Measurements from ENCODE around the gene RASL12. TPM values are rescaled to one million over a fixed set of nuclear protein-coding genes. Genes with fewer than 3 reads are reported as not detected.

RASL12 gene
- total and polyA plus RNA-seq, 2 of the 4 experiments (the other 2 are of a cell fraction) = 0.18 to 0.22 TPM

- peaks cover 9% of the 10 kb centered on the region for H3K36me3 ChIP-seq (ENCODE audit: control insufficient read depth, insufficient read depth, low read length)
- no peak within 1 kb of the TSS; the same call in 1 of the 2 replicates for H4K91ac ChIP-seq (ENCODE audit: insufficient read depth, low read depth, low read length)
- H3K9me1 ChIP-seq (ENCODE audit: insufficient read depth, low read length) = peaks cover 8% of the 10 kb centered on the region; the same call in 1 of the 2 replicates
- peak within 1 kb of the TSS; percentile 76 for H2AK9ac ChIP-seq (replicated peaks; ENCODE audit: low read depth, low read length, poor library complexity)
- peak within 1 kb of the TSS; percentile 16 for H3K18ac ChIP-seq (ENCODE audit: low read depth, low read length)
- dilution Hi-C loops (cut with HindIII; ENCODE audit: low sequenced_read_pairs, unreplicated experiment) (no loop called here), intact Hi-C loops (cut with micrococcal nuclease) (loop anchor here (5.0 kb wide), 1 partner anchor 187 kb away; the partner anchor contains the start of gene PLEKHO2), in situ Hi-C loops (cut with MboI; ENCODE audit: low sequenced_read_pairs) (no loop called here)
- peak within 1 kb of the TSS; percentile 81 for H3K4me3 ChIP-seq (ENCODE audit: insufficient read depth, low read depth, low read length)
- H3K27me3 ChIP-seq (ENCODE audit: control insufficient read depth, insufficient read depth, low read length) = no peaks in the 10 kb centered on the region
- TF ChIP-seq, protein P1, sequence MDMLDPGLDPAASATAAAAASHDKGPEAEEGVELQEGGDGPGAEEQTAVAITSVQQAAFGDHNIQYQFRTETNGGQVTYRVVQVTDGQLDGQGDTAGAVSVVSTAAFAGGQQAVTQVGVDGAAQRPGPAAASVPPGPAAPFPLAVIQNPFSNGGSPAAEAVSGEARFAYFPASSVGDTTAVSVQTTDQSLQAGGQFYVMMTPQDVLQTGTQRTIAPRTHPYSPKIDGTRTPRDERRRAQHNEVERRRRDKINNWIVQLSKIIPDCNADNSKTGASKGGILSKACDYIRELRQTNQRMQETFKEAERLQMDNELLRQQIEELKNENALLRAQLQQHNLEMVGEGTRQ (IDR thresholded peaks at IDR 0.05; ENCODE audit: low read depth, low read length) = no peak
- TF ChIP-seq MXI1 (IDR thresholded peaks at IDR 0.05; ENCODE audit: borderline replicate concordance, low read depth, low read length) = peak; percentile 35; the same call in 1 of the 2 replicates
- 0 out of 2 replicates have a peak, but pooled peaks have one; percentile 44 for TF ChIP-seq POLR2A (IDR thresholded peaks at IDR 0.05; ENCODE audit: low read depth, low read length)
- no peak for TF ChIP-seq CHD1 (IDR thresholded peaks at IDR 0.05; ENCODE audit: low read depth, low read length)
- no peak within 1 kb of the TSS; the same call in 1 of the 2 replicates for H2AK5ac ChIP-seq (ENCODE audit: low read depth, low read length)
- H2AFZ ChIP-seq (replicated peaks; ENCODE audit: low read length, poor library complexity) = peak within 1 kb of the TSS; percentile 97
- H3K79me1 ChIP-seq (ENCODE audit: low read depth in 1 of 2, low read length in 2 of 2) = peaks cover 12 to 19% of the 10 kb centered on the region in 2 experiments; a peak in 3 of 4 replicates
- H2BK15ac ChIP-seq (ENCODE audit: low read depth, low read length) = no peak within 1 kb of the TSS
- H4K8ac ChIP-seq (ENCODE audit: low read depth in 2 of 2, low read length in 2 of 2) = peak within 1 kb of the TSS; percentile 42 to 72; a peak in 2 of 4 replicates
- H2BK120ac ChIP-seq (ENCODE audit: low read depth, low read length) = no peak within 1 kb of the TSS
- DNase-seq = peak; percentile 68
- H3K14ac ChIP-seq (replicated peaks; ENCODE audit: low read depth, low read length) = peak within 1 kb of the TSS; percentile 88
- H4K20me1 ChIP-seq (ENCODE audit: insufficient read depth, low read length) = 0 out of 2 replicates have a peak, but pooled peaks cover 8% of the 10 kb centered on the region
- no peaks in the 10 kb centered on the region for H3K9me3 ChIP-seq (ENCODE audit: control insufficient read depth, insufficient read depth, low read length)
- WGBS, 2 experiments (ENCODE audit: extremely low coverage in 2 of 2, insufficient read length in 1 of 2) = 1% methylated on average over 35 of the region's 73 CpGs; no CpG with 5 or more reads in 1 of the 2 experiments
- peak within 1 kb of the TSS; percentile 100 for H3K4me2 ChIP-seq (ENCODE audit: low read depth, low read length)
- ChIA-PET CTCF (no interaction called here), POLR2A (ENCODE audit: unreplicated experiment) (no interaction called here)
- H3K56ac ChIP-seq (ENCODE audit: extremely low read depth, insufficient read depth, low read length) = peak within 1 kb of the TSS; percentile 19; the same call in 1 of the 2 replicates
- peak within 1 kb of the TSS; percentile 84 for H4K5ac ChIP-seq (ENCODE audit: low read depth, low read length)
- ATAC-seq (ENCODE audit: low read depth) = peak; percentile 97
- H3K9ac ChIP-seq (ENCODE audit: low read depth, low read length) = peak within 1 kb of the TSS; percentile 80
- H2BK5ac ChIP-seq (ENCODE audit: low read depth, low read length, poor library complexity, severe bottlenecking) = peak within 1 kb of the TSS; percentile 57
- H3K27ac ChIP-seq (ENCODE audit: insufficient read depth, low read length) = peak within 1 kb of the TSS; percentile 66
- H2BK20ac ChIP-seq (ENCODE audit: low read depth, low read length) = no peak within 1 kb of the TSS
- peak within 1 kb of the TSS; percentile 79; the same call in 1 of the 2 replicates for H3K23ac ChIP-seq (ENCODE audit: low read depth, low read length)
- H3K4ac ChIP-seq (ENCODE audit: low read depth, low read length) = peak within 1 kb of the TSS; percentile 69; the same call in 1 of the 2 replicates
- BruUV-seq (replicated peaks) = no TSS peak
- H3K4me1 ChIP-seq (ENCODE audit: control insufficient read depth, insufficient read depth, low read length) = peaks cover 2% of the 10 kb centered on the region; the same call in 1 of the 2 replicates
Observed at GRCh38 chr15:65028921-65029735, 38.7 kb downstream of the RASL12 start, which contains the start of gene MTFMT. Gene MTFMT, minus strand, starts transcription at chr15:65029639. Its CDS starts 26 bp downstream, at chr15:65029613.

Measured in IMR-90 (cell line).